ENCODE data around the gene RAB31. TPM values are rescaled to one million over a fixed set of nuclear protein-coding genes. Genes with fewer than 3 reads are reported as not detected.

The RAB31 gene
- total RNA-seq, 4 donors from 2014 or later, result 12.2 to 22.0 (median 15.6) TPM

- 36 to 41% methylated on average over 6 of the region's 6 CpGs for WGBS, 2 donors
- no peak for TF ChIP-seq POLR2A (IDR thresholded peaks at IDR 0.05)
- no peak for TF ChIP-seq CTCF (IDR thresholded peaks at IDR 0.05)
- H3K4me3 ChIP-seq (ENCODE audit: low read depth, poor library complexity, severe bottlenecking), result no peak overlapping the region
- intact Hi-C loops (cut with DNase I; ENCODE audit: low total_unique reads), result no loop called here
- peak; percentile 43 to 46 for DNase-seq (ENCODE audit: low spot score in 2 of 2)
These were observed 117.5 kb downstream of the RAB31 start for GRCh38 chr18:9825571-9826073.

- intact Hi-C loops (cut with DNase I; ENCODE audit: low total_unique reads), result no loop called here
- peak in 1 of 2 donors; percentile 54 for DNase-seq (ENCODE audit: low spot score in 2 of 2)
- H3K4me3 ChIP-seq (ENCODE audit: low read depth, poor library complexity, severe bottlenecking), result no peak overlapping the region
- no peak for TF ChIP-seq CTCF (IDR thresholded peaks at IDR 0.05)
- TF ChIP-seq POLR2A (IDR thresholded peaks at IDR 0.05), result no peak
- 93 to 97% methylated on average over 4 of the region's 4 CpGs for WGBS, 2 donors
These were observed 118.6 kb downstream of the RAB31 start for GRCh38 chr18:9826685-9827084.

- TF ChIP-seq CTCF (IDR thresholded peaks at IDR 0.05), result no peak
- no peak for TF ChIP-seq POLR2A (IDR thresholded peaks at IDR 0.05)
- no peak overlapping the region for H3K4me3 ChIP-seq (ENCODE audit: low read depth, poor library complexity, severe bottlenecking)
- 74 to 76% methylated on average over 7 of the region's 7 CpGs for WGBS, 2 donors
- no peak for DNase-seq (ENCODE audit: low spot score in 2 of 2)
- intact Hi-C loops (cut with DNase I; ENCODE audit: low total_unique reads), result no loop called here
These were observed 119.2 kb downstream of the RAB31 start for GRCh38 chr18:9827211-9827792.

- 31 to 49% methylated on average over 14 of the region's 14 CpGs for WGBS, 2 donors
- intact Hi-C loops (cut with DNase I; ENCODE audit: low total_unique reads), result no loop called here
- DNase-seq (ENCODE audit: low spot score in 2 of 2), result peak; percentile 77 to 82
- H3K4me3 ChIP-seq (ENCODE audit: low read depth, poor library complexity, severe bottlenecking), result no peak overlapping the region
- TF ChIP-seq POLR2A (IDR thresholded peaks at IDR 0.05) (no peak), CTCF (IDR thresholded peaks at IDR 0.05) (no peak)
These were observed 119.8 kb downstream of the RAB31 start for GRCh38 chr18:9827793-9828505.

- intact Hi-C loops (cut with DNase I; ENCODE audit: low total_unique reads), result no loop called here
- peak in 1 of 2 donors; percentile 48 for DNase-seq (ENCODE audit: low spot score in 2 of 2)
- H3K4me3 ChIP-seq (ENCODE audit: low read depth, poor library complexity, severe bottlenecking), result no peak overlapping the region
- no peak for TF ChIP-seq CTCF (IDR thresholded peaks at IDR 0.05)
- no peak for TF ChIP-seq POLR2A (IDR thresholded peaks at IDR 0.05)
- 64 to 69% methylated on average over 15 of the region's 15 CpGs for WGBS, 2 donors
These were observed 120.7 kb downstream of the RAB31 start for GRCh38 chr18:9828506-9829396.

All from lower leg skin (tissue), 4 donors.